Ovary (tissue), 3 donors: ENCODE results near the gene ERG28.

Source experiments
- CTCF ChIP-seq, 3 donors: fragments of 450-650 bp in 2 of 3; fragments of 200-600 bp in 1 of 3; IDR thresholded peaks; one replicate each; pipeline versions ENCODE4 v1.5.1 to v1.8.0; 2016 to 2022; ENCODE audit warnings: antibody characterized with exemption in 3 of 3, mild to moderate bottlenecking in 1 of 3
- POLR2A ChIP-seq: fragments of 450-650 bp; IDR thresholded peaks from one replicate; pipeline ENCODE4 v1.6.1; 2017; ENCODE audit warnings: antibody characterized with exemption, mild to moderate bottlenecking, moderate library complexity
- donor health status: DM: no; HTN: no; CAD: no.

GRCh38 chr14:75658957-75659356 is 1.7 kb downstream of the ERG28 start:
- no peak for TF ChIP-seq CTCF (IDR thresholded peaks at IDR 0.05)
- TF ChIP-seq POLR2A, result no peak
